Measurements from ENCODE around the gene FBXL16.

Gene FBXL16

DNA sequence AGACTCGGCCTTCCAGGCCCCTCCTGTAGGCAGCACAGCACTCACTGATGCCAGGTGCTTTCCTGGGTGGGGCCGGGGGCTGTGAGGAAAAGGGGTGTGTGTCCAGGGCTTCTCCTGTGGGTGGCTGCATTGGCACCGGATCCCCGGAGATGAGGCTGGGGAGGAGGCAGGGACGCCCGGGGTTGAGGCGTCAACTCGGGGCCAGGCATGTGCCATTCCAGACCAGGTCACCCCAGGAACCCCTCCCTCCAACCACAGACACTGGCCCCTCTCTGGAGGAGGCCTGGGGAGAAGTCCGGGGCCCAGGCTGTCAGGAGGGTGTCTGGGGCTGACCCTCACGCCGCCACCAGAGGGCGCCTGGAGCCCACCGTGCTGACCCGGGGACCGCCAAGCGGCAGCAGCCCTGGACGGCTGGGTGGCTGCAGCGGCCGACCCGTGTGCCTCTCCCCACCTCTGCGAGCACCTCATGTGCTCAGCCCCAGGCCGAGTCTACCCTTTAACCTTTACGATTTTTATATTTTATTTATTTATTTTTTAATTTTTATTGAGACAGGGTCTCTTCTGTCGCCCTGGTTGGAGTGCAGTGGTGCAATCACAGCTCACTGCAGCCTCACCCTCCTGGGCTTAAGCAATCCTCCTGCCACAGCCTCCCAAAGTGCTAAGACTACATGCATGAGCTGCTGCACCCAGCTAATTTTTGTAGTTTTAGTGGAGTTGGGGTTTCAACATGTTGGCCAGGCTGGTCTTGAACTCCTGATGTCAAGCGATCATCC is 6.1 kb upstream of the FBXL16 start:
- H3K4me1 ChIP-seq: peaks cover 56% of the 10 kb centered on the region
- no peak for TF ChIP-seq Cebpa-rat (IDR thresholded peaks at IDR 0.05)
- H3K9ac ChIP-seq: no peak overlapping the region
- H4K20me1 ChIP-seq: peaks cover 64% of the 10 kb centered on the region
- no peaks in the 10 kb centered on the region for H3K36me3 ChIP-seq
- peak overlapping the region; percentile 75 for H3K4me2 ChIP-seq
- H3K27me3 ChIP-seq: peaks cover 83% of the 10 kb centered on the region
- no peaks in the 10 kb centered on the region for H3K9me3 ChIP-seq
- H3K27ac ChIP-seq: no peak overlapping the region
- no peak overlapping the region for H3K4me3 ChIP-seq

DNA sequence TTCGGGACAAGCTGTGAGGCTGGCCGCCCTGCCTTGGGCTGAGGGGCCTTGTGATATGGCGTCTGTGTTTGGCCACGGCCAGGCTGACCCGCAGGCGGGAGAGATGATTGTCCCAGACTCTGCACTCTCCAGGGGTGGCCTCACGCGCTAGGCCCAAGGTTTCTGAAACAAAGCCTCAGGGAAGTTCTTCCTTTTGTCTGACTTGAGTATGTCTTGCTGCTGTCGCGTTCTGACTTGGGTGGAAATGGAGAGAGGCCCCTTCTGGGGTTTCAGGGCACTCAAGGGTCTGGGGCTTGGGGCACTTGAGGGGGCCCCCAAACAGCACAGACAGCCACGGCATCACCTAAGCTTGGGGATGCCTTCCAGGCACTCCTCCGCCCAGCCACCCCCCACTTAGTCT is 5.5 kb upstream of the FBXL16 start:
- Histone ChIP-seq H3K4me3 (no peak overlapping the region), H3K27me3 (peaks cover 83% of the 10 kb centered on the region), H3K27ac (no peak overlapping the region), H4K20me1 (peaks cover 64% of the 10 kb centered on the region), H3K4me2 (peak overlapping the region; percentile 75), H3K36me3 (no peaks in the 10 kb centered on the region), H3K9ac (no peak overlapping the region), H3K4me1 (peaks cover 56% of the 10 kb centered on the region), H3K9me3 (no peaks in the 10 kb centered on the region)
- TF ChIP-seq Cebpa-rat (IDR thresholded peaks at IDR 0.05): no peak

DNA sequence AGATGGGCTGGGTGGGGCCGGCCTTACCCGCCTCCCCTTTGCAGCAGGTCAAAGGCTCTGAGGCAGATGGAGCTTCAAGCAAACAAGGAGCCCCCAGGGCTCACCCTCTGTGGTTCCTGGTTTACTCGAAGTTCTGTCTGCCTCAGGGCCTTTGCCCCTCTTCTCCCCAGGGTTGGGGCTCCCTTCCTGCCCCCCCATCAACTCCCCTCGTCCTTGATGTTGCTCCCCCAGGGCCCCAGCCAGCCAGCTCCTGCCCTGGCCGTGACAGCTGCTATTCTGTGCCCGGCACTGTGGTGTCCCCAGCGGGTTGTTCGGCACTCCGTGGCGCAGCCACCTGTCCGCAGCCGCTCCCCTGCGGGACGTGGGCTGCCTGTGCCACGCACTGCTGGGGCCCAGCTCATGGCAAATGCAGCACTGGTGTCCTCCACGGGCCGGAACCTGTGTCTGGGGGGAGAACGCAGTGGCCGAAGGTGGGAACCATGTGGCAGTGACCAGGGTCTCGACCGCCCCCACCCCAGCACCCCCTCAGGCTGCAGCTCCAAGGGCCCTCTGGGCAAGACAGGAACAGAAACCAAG is 5.0 kb upstream of the FBXL16 start:
- H3K4me1 ChIP-seq: peaks cover 51% of the 10 kb centered on the region
- TF ChIP-seq Cebpa-rat (IDR thresholded peaks at IDR 0.05): no peak
- no peak overlapping the region for H3K9ac ChIP-seq
- H3K36me3 ChIP-seq: no peaks in the 10 kb centered on the region
- peak overlapping the region; percentile 75 for H3K4me2 ChIP-seq
- no peaks in the 10 kb centered on the region for H3K9me3 ChIP-seq
- H3K4me3 ChIP-seq: 0 out of 2 replicates have a peak overlapping the region, but pooled peaks have one; percentile 11
- peaks cover 83% of the 10 kb centered on the region for H3K27me3 ChIP-seq
- H3K27ac ChIP-seq: no peak overlapping the region
- H4K20me1 ChIP-seq: peaks cover 59% of the 10 kb centered on the region

DNA sequence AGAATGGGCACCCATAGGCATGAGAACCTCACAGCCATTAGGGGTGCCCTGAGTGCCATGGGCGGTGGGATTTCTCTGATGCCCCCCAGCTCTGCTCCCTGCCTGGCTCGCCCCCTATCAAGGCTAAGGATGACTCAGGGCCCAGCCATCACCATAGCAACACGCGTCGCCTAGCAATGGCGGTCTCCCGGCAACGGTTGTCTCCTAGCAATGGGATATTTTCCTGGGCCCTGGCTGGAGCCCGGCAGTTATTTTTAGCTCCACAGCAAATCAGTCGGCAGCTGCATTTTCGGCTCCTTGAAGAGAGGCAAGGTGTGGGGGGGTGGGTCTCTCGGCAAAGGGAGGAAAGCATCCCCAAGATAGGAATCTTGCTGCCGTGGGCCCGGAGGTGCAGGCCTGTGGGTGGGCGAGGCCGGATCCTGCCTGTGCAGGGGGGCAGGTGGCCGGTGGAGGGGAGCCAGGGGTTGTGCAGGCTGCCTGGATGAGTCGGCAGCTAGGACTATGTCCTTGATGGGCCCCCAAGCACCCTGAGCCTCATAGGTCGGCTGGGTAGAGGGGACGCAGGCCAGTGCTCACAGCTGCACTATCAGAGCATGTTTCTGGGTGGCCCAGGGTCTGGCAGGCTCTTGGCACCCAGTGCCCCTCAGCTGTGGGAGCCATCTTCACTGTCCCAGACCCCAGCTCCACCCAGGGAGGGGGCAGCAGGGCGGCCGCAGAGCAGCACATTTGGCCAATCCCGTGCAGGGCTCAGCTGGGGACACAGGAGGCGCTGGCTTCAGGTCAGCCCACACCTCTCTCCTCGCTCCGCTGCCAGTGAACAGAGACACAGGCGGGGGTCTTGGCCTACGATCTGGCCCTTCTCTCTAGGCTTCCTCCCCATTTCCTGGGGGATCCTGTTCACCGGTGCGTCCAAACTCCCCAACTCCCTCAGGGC is 4.2 kb upstream of the FBXL16 start:
- peaks cover 84% of the 10 kb centered on the region for H3K27me3 ChIP-seq

DNA sequence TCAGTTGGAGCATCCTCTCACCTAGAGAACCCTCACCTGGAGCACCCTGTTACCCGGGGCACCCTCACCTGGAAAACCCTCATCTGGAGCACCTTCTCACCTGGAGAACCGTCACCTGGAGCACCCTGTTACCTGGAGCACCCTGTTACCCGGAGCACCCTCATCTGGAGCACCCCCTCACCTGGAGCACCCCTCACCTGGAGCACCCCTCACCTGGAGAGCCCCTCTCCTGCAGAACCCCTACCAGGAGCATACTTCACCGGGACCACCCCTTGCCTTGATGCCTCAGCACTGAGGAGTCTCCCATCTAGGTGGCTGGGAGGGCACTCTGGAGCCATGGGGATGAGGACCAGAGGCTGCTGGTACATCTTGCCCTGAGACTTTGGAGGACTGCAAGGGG is 3.4 kb upstream of the FBXL16 start:
- Histone ChIP-seq H3K36me3 (no peaks in the 10 kb centered on the region), H3K9ac (no peak overlapping the region), H3K4me1 (peaks cover 43% of the 10 kb centered on the region), H3K4me2 (no peak overlapping the region), H4K20me1 (peaks cover 65% of the 10 kb centered on the region), H3K9me3 (no peaks in the 10 kb centered on the region), H3K4me3 (no peak overlapping the region), H3K27ac (no peak overlapping the region), H3K27me3 (peaks cover 86% of the 10 kb centered on the region)
- TF ChIP-seq Cebpa-rat (IDR thresholded peaks at IDR 0.05): no peak

More for the DNA sequence above, 4.2 kb upstream of the FBXL16 start:
- Histone ChIP-seq H3K9me3 (no peaks in the 10 kb centered on the region), H3K4me3 (0 out of 2 replicates have a peak overlapping the region, but pooled peaks have one; percentile 11), H3K9ac (no peak overlapping the region), H3K4me2 (peak overlapping the region; percentile 75), H3K36me3 (no peaks in the 10 kb centered on the region), H4K20me1 (peaks cover 57% of the 10 kb centered on the region), H3K4me1 (peaks cover 51% of the 10 kb centered on the region), H3K27ac (no peak overlapping the region)
- no peak for TF ChIP-seq Cebpa-rat (IDR thresholded peaks at IDR 0.05)

DNA sequence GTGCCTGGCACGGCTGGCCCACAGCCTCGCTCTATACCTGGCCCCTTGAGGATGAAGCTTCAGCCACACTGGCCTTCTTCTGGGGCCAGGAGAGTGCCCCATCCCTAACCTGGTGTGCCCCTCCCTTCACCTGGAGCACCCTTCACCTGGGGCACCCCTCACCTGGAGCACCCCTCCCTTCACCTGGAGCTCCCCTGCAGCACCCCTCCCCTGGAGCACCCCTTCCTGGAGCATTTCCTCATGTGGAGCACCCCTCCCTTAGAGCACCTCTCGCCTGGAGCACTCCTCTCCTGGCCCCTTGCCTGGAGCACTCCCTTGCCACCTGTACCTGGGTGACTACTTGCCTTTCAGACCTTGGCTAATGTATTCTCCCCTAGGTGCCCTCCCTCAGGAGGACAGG is 2.4 kb upstream of the FBXL16 start:
- Histone ChIP-seq H3K27ac (no peak overlapping the region), H3K4me2 (no peak overlapping the region), H4K20me1 (peaks cover 75% of the 10 kb centered on the region), H3K27me3 (peaks cover 92% of the 10 kb centered on the region), H3K4me1 (peaks cover 39% of the 10 kb centered on the region), H3K36me3 (no peaks in the 10 kb centered on the region), H3K9me3 (no peaks in the 10 kb centered on the region), H3K9ac (no peak overlapping the region), H3K4me3 (no peak overlapping the region)
- TF ChIP-seq Cebpa-rat (IDR thresholded peaks at IDR 0.05): no peak

DNA sequence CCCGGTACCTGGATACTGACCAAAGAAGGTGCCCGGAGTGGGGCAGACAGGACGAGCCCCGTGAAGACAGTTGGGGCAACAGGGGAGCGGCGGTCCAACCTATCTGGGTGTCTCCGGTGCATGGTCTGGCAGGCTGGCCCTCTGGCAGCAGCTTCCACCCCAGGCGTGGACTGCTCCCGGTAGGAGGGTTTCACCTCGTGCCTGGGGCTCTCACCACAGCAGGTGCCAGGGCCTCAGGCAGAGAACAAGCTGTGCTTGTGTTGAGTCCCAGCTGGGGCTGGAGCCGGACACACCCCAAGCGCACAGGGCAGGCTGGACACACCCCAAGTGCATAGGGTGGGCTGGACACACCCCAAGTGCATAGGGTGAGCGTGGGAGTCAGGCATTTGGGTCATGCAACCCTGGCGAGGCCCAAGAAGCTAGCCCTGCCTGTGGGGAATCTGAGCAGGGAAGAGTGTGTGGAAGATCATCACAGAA is 1.5 kb upstream of the FBXL16 start:
- H3K9ac ChIP-seq: no peak overlapping the region

DNA sequence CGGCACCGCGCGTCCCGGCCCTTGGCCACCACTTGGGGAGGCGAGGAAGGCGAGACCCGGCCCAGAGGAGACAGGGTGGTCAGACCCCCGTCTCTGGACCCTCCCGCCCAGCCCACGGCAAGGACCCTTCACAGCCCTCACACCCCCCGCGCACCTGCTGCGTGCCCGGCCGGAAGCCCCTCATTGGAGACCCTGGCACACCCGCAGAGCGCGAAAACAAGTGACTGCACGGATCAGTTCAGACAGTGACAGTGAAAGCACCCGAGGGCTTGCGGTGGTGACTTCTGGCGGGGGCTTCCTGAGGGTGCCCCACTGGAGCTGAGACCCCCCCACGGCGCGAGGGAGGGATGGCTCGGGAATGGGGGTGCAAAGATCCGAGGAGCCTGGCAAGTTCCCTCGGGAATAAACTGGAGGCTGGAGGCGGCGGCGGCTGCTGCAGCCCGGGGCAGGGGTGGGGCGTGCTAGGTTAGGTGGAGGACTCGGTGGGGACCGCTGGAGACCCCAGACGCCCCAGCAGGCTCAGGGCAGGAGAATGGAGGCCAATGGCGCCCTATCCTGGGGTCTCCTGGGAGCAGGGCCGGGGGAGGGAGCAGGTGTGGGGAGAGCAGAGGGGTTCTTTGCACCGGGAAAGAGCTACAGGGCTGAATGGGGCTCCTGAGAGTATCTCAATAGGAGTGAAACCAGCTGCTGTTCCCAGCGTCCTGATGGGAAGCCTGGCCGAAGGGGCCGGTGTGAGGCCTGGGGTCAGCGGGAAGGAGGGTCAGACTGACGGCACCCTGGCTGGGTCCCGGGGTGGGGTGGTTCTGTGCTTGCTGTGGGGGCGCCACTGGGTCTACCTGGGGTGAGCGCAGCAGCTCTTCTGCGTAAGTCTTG is 824 bp upstream of the FBXL16 start:
- peak overlapping the region; percentile 90 for H3K4me2 ChIP-seq
- no peak for TF ChIP-seq Cebpa-rat (IDR thresholded peaks at IDR 0.05)
- H4K20me1 ChIP-seq: peaks cover 88% of the 10 kb centered on the region
- H3K4me1 ChIP-seq: peaks cover 35% of the 10 kb centered on the region
- no peaks in the 10 kb centered on the region for H3K36me3 ChIP-seq
- H3K9ac ChIP-seq: no peak overlapping the region
- H3K9me3 ChIP-seq: no peaks in the 10 kb centered on the region
- H3K4me3 ChIP-seq: peak overlapping the region; percentile 65
- peaks cover 100% of the 10 kb centered on the region for H3K27me3 ChIP-seq
- no peak overlapping the region for H3K27ac ChIP-seq

More for the DNA sequence above, 1.5 kb upstream of the FBXL16 start:
- H3K36me3 ChIP-seq: no peaks in the 10 kb centered on the region
- H3K4me2 ChIP-seq: peak overlapping the region; percentile 90
- no peaks in the 10 kb centered on the region for H3K9me3 ChIP-seq
- H3K27ac ChIP-seq: no peak overlapping the region
- 0 out of 2 replicates have a peak overlapping the region, but pooled peaks have one; percentile 65 for H3K4me3 ChIP-seq
- H3K27me3 ChIP-seq: peaks cover 98% of the 10 kb centered on the region
- peaks cover 39% of the 10 kb centered on the region for H3K4me1 ChIP-seq
- TF ChIP-seq Cebpa-rat (IDR thresholded peaks at IDR 0.05): no peak
- peaks cover 84% of the 10 kb centered on the region for H4K20me1 ChIP-seq

Data from BLaER1 (cell line).